HepG2 (cell line): ENCODE results near the gene TNXB. TPM values are rescaled to one million over a fixed set of nuclear protein-coding genes. Genes with fewer than 3 reads are reported as not detected.

Source experiments
- ATAC-seq: fragments of 200-7000 bp; cut with Tn5 transposase; 3 replicates; pipeline ENCODE4 v1.9.1; 2020; ENCODE audit warnings: mild to moderate bottlenecking, moderate library complexity
- BruUV-seq: library from RNA; stranded (reverse); fragments of 400-500 nt; replicated peaks from 2 replicates; lab custom pipeline; 2021; lab: Mats Ljungman, UMichigan
- CTCF ChIA-PET: fragments of 300-600 bp; formaldehyde crosslinking; extraction: SDS; loops from one replicate; lab custom pipeline; 2021; ENCODE audit warnings: low total read pairs, inconsistent platforms, low intra/inter-chr PET ratio; lab: Yijun Ruan, JAX
- POLR2A ChIA-PET: fragments of 350-600 bp; sonication (Branson Sonifier 250); formaldehyde crosslinking; loops from one replicate; lab custom pipeline; 2020; ENCODE audit warnings: antibody characterized with exemption, inconsistent platforms; lab: Yijun Ruan, JAX
- DNase-seq: peaks from one replicate; pipeline ENCODE4 v3.0.0-alpha.2; 2015; ENCODE audit warnings: low spot score
- FAIRE-seq: peaks from 3 replicates; lab custom pipeline; 2011; peaks lifted over from hg19 to GRCh38; lab: Jason Lieb, UNC
- H2AFZ ChIP-seq: one replicate; pipeline ENCODE4 v1.6.1; 2011; ENCODE audit warnings: low read length, inconsistent platforms
- H3K27ac ChIP-seq: fragments of 300-600 bp; 3 replicates; pipeline ENCODE4 v1.8.0; 2011; ENCODE audit warnings: mixed run types, mild to moderate bottlenecking, mixed read lengths, low read length, inconsistent platforms; ENCODE audit not compliant: insufficient read depth; ENCODE audit errors: extremely low read length
- H3K27me3 ChIP-seq, 2 experiments: fragments of 200-600 bp in 1 of 2; 2 replicates in 1 of 2; 3 replicates in 1 of 2; pipeline versions ENCODE4 v1.6.0 to v1.8.0; 2011; ENCODE audit warnings: low read length in 2 of 2, mild to moderate bottlenecking in 2 of 2, moderate library complexity in 2 of 2, inconsistent platforms in 1 of 2; ENCODE audit not compliant: insufficient read depth in 2 of 2, control insufficient read depth in 1 of 2
- H3K36me3 ChIP-seq, 2 experiments: fragments of 200-600 bp in 1 of 2; replicated peaks in 1 of 2; 2 replicates in 1 of 2; 3 replicates in 1 of 2; pipeline versions ENCODE4 v1.5.1 to v1.8.0; 2011; ENCODE audit warnings: low read length in 2 of 2, inconsistent platforms in 1 of 2; ENCODE audit not compliant: insufficient read depth in 2 of 2, control insufficient read depth in 1 of 2
- H3K4me1 ChIP-seq: 2 replicates; pipeline ENCODE4 v1.5.1; 2012; ENCODE audit warnings: low read length, inconsistent platforms; ENCODE audit not compliant: insufficient read depth
- H3K4me2 ChIP-seq: 2 replicates; pipeline ENCODE4 v1.6.0; 2011; ENCODE audit warnings: low read depth, low read length, inconsistent platforms
- H3K4me3 ChIP-seq, 3 experiments: fragments of 200-600 bp in 1 of 3; sonication (generic), shearing (Covaris generic) in 1 of 3; replicated peaks in 1 of 3; 2 replicates each; pipeline ENCODE4 v1.5.1; 2011 to 2016; ENCODE audit warnings: low read length in 3 of 3, inconsistent platforms in 2 of 3, low read depth in 2 of 3, mild to moderate bottlenecking in 2 of 3, control low read depth in 1 of 3, mixed read lengths in 1 of 3; ENCODE audit not compliant: insufficient read depth in 1 of 3
- H3K79me2 ChIP-seq: one replicate; pipeline ENCODE4 v1.6.1; 2011; ENCODE audit warnings: low read length, inconsistent platforms; ENCODE audit not compliant: insufficient read depth
- H3K9ac ChIP-seq: 2 replicates; pipeline ENCODE4 v1.6.0; 2011; ENCODE audit warnings: mild to moderate bottlenecking, low read depth, low read length, inconsistent platforms; ENCODE audit not compliant: insufficient read depth
- H3K9me3 ChIP-seq: 2 replicates; pipeline ENCODE4 v1.5.1; 2012; ENCODE audit warnings: mild to moderate bottlenecking, low read length
- H4K20me1 ChIP-seq: 2 replicates; pipeline ENCODE4 v1.6.0; 2011; ENCODE audit warnings: inconsistent platforms, mild to moderate bottlenecking, low read length, moderate library complexity; ENCODE audit not compliant: insufficient read depth
- CBFB ChIP-seq: sonication (generic); formaldehyde crosslinking; IDR thresholded peaks from 2 replicates; pipeline ENCODE4 v1.4.0; 2020; ENCODE audit warnings: missing genetic modification reagents
- KDM5A ChIP-seq: fragments of 200-600 bp; sonication (generic); IDR thresholded peaks from 2 replicates; pipeline ENCODE4 v1.7.0; 2018; ENCODE audit warnings: antibody characterized with exemption, mild to moderate bottlenecking, low read length, borderline replicate concordance
- NRL ChIP-seq: sonication (generic); formaldehyde crosslinking; IDR thresholded peaks from 2 replicates; pipeline ENCODE4 v1.5.0; 2020; ENCODE audit warnings: missing genetic modification reagents, mild to moderate bottlenecking, moderate library complexity, borderline replicate concordance
- ZNF10 ChIP-seq: sonication (generic); formaldehyde crosslinking; IDR thresholded peaks from 2 replicates; pipeline ENCODE4 v1.4.0; 2020; ENCODE audit warnings: mild to moderate bottlenecking, low read depth, missing genetic modification reagents, borderline replicate concordance
- WGBS: methylation state at CpG from one replicate; pipeline ENCODE4 v1.1.6; 2017; ENCODE audit warnings: low lambda C conversion rate; 5-methylcytosine and 5-hydroxymethylcytosine counted together
- in situ Hi-C: cut with HindIII; loops from 2 replicates; pipeline ENCODE4 v1.10.0; 2017; ENCODE audit warnings: low pct_unique_long_range_greater_than_20kb; ENCODE audit not compliant: extremely low pct_ligation_motif_present
- intact Hi-C: fragments of 100-400 bp; cut with micrococcal nuclease; formaldehyde crosslinking; loops from one replicate; pipeline ENCODE4 v1.10.0; 2022; ENCODE audit not compliant: unreplicated experiment
- polyA plus RNA-seq, 8 experiments: library from polyadenylated mRNA; depleted of rRNA in 3 of 8; stranded (reverse) in 7 of 8; unstranded in 1 of 8; fragments of >200 nt; fragmentation: Illumina TruSeq in 4 of 8; extraction: Trizol in 4 of 8; gene quantifications; 2 replicates each; pipeline versions ENCODE4 v1.2.1 to v1.2.3, GENCODE V29; 2011 to 2016; ENCODE audit warnings: low read depth in 4 of 8, missing spikeins in 1 of 8, mixed read lengths in 1 of 8; ENCODE audit not compliant: insufficient read depth in 1 of 8
- total RNA-seq, 5 experiments: library from RNA; depleted of rRNA; stranded (reverse); fragments of >200 nt; fragmentation: Illumina TruSeq; extraction: Trizol; gene quantifications; 2 replicates each; pipeline ENCODE4 v1.2.3, GENCODE V29; 2016; ENCODE audit warnings: low read depth in 1 of 5
- TF ChIP-seq, protein P1 (sequence below): sonication (generic); formaldehyde crosslinking; IDR thresholded peaks from 2 replicates; pipeline ENCODE4 v1.4.0; 2020; ENCODE audit warnings: missing genetic modification reagents, borderline replicate concordance
- TF ChIP-seq, protein P2 (sequence below): sonication (generic); formaldehyde crosslinking; IDR thresholded peaks from 2 replicates; pipeline ENCODE4 v1.8.1; 2023; ENCODE audit warnings: mild to moderate bottlenecking, missing genetic modification reagents, borderline replicate concordance
- TF ChIP-seq, protein P3 (sequence below): sonication (generic); formaldehyde crosslinking; IDR thresholded peaks from 2 replicates; pipeline ENCODE4 v1.4.0; 2020; ENCODE audit warnings: mild to moderate bottlenecking, missing genetic modification reagents, borderline replicate concordance

TNXB gene
- total and polyA plus RNA-seq, 2 of the 13 experiments (the other 11 are each of a cell fraction or from before 2014, with no cell fraction given), result 1.6 to 2.7 TPM

DNA sequence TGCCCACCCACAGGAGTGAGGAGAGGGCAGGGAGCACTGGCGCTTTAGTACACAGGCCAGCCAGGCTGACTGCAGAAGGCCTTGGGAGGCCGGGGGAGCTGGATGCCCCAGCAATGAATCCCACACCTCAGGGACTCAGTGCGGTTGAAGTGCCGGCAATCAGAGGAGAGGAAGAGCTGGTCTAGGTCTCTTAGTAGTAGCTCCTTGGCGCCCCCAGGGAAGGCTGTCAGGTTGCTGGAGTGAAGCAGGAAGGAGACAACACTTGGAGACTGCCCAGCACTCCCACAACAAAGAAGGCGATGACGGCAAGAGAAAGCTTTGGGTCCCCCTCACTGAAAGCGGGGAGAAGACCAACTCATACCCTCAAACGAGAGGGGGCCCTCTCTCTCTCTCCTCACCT is 8.3 kb upstream of the TNXB start:
- CTCF ChIA-PET, result interaction anchor here (0.7 to 3.2 kb wide), 5 partner anchors 31 to 437 kb away, joined by 3 to 97 read pairs (median 6); partner anchors contain the start of genes LY6G5C and PPT2

DNA sequence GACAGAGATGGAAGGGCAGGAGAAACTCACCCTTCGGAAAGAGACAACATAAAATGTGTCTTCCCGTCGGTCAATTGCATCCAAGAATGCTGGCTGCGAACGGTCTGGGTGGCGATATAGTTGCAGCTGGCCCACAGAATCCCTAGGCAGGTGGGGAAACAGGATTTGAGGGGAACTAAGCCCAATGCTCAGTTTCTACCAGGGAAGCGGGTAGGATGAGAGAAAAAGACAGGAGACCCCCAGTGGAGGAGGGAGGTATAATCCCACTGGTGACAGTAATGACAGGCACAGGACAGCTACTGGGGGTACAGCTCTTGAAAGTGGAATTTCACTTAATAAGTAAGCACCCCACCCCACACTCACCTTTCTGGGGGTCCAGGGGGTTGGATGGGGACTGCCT is 7.5 kb upstream of the TNXB start:
- WGBS, result 94% methylated on average over 7 of the region's 7 CpGs
- Histone ChIP-seq H3K4me3 (no peak overlapping the region), H3K9me3 (no peaks in the 10 kb centered on the region), H3K4me2 (no peak overlapping the region), H3K4me1 (peaks cover 31% of the 10 kb centered on the region), H2AFZ (no peak overlapping the region), H3K9ac (no peak overlapping the region), H4K20me1 (no peaks in the 10 kb centered on the region), H3K36me3 (peaks cover 15 to 44% of the 10 kb centered on the region in 2 experiments), H3K27me3 (no peaks in the 10 kb centered on the region), H3K79me2 (no peaks in the 10 kb centered on the region), H3K27ac (no peak overlapping the region)
- BruUV-seq, result no TSS peak
- intact Hi-C loops (loop anchor here (5.0 kb wide), 1 partner anchor 81 kb away; no protein-coding TSS in a partner anchor), in situ Hi-C loops (loop anchor here (5.0 kb wide), 1 partner anchor 36 kb away; the partner anchor contains the start of genes PPT2 and PRRT1)
- ChIA-PET POLR2A (interaction anchor here (0.8 to 1.6 kb wide), 3 partner anchors 12 to 69 kb away, joined by 3 to 8 read pairs (median 4); partner anchors contain the start of gene ATF6B), CTCF (interaction anchor here (0.7 to 1.6 kb wide), 3 partner anchors 30 to 436 kb away, joined by 3 to 6 read pairs (median 4); partner anchors contain the start of genes LY6G5C and PPT2)
- peak; percentile 44 for DNase-seq
- ATAC-seq, result peak; percentile 26; the same call in 2 of the 3 replicates
- FAIRE-seq, result peak; percentile 47
- TF ChIP-seq, protein P1, sequence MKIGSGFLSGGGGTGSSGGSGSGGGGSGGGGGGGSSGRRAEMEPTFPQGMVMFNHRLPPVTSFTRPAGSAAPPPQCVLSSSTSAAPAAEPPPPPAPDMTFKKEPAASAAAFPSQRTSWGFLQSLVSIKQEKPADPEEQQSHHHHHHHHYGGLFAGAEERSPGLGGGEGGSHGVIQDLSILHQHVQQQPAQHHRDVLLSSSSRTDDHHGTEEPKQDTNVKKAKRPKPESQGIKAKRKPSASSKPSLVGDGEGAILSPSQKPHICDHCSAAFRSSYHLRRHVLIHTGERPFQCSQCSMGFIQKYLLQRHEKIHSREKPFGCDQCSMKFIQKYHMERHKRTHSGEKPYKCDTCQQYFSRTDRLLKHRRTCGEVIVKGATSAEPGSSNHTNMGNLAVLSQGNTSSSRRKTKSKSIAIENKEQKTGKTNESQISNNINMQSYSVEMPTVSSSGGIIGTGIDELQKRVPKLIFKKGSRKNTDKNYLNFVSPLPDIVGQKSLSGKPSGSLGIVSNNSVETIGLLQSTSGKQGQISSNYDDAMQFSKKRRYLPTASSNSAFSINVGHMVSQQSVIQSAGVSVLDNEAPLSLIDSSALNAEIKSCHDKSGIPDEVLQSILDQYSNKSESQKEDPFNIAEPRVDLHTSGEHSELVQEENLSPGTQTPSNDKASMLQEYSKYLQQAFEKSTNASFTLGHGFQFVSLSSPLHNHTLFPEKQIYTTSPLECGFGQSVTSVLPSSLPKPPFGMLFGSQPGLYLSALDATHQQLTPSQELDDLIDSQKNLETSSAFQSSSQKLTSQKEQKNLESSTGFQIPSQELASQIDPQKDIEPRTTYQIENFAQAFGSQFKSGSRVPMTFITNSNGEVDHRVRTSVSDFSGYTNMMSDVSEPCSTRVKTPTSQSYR (CRISPR knock-in tag), result no peak
- TF ChIP-seq, protein P2, sequence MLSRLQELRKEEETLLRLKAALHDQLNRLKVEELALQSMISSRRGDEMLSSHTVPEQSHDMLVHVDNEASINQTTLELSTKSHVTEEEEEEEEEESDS (CRISPR knock-in tag), result no peak
- TF ChIP-seq ZNF10 (CRISPR knock-in tag) (no peak), NRL (no peak)
- TF ChIP-seq, protein P3, sequence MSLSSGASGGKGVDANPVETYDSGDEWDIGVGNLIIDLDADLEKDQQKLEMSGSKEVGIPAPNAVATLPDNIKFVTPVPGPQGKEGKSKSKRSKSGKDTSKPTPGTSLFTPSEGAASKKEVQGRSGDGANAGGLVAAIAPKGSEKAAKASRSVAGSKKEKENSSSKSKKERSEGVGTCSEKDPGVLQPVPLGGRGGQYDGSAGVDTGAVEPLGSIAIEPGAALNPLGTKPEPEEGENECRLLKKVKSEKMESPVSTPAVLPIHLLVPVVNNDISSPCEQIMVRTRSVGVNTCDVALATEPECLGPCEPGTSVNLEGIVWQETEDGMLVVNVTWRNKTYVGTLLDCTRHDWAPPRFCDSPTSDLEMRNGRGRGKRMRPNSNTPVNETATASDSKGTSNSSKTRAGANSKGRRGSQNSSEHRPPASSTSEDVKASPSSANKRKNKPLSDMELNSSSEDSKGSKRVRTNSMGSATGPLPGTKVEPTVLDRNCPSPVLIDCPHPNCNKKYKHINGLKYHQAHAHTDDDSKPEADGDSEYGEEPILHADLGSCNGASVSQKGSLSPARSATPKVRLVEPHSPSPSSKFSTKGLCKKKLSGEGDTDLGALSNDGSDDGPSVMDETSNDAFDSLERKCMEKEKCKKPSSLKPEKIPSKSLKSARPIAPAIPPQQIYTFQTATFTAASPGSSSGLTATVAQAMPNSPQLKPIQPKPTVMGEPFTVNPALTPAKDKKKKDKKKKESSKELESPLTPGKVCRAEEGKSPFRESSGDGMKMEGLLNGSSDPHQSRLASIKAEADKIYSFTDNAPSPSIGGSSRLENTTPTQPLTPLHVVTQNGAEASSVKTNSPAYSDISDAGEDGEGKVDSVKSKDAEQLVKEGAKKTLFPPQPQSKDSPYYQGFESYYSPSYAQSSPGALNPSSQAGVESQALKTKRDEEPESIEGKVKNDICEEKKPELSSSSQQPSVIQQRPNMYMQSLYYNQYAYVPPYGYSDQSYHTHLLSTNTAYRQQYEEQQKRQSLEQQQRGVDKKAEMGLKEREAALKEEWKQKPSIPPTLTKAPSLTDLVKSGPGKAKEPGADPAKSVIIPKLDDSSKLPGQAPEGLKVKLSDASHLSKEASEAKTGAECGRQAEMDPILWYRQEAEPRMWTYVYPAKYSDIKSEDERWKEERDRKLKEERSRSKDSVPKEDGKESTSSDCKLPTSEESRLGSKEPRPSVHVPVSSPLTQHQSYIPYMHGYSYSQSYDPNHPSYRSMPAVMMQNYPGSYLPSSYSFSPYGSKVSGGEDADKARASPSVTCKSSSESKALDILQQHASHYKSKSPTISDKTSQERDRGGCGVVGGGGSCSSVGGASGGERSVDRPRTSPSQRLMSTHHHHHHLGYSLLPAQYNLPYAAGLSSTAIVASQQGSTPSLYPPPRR (CRISPR knock-in tag), result no peak

More for the DNA sequence above, 8.3 kb upstream of the TNXB start:
- Histone ChIP-seq H3K4me2 (no peak overlapping the region), H3K4me3 (no peak overlapping the region), H3K4me1 (peaks cover 31% of the 10 kb centered on the region), H3K27me3 (no peaks in the 10 kb centered on the region), H3K79me2 (no peaks in the 10 kb centered on the region), H3K9me3 (no peaks in the 10 kb centered on the region), H3K27ac (no peak overlapping the region), H3K9ac (no peak overlapping the region), H2AFZ (no peak overlapping the region), H4K20me1 (no peaks in the 10 kb centered on the region), H3K36me3 (peaks cover 17 to 50% of the 10 kb centered on the region in 2 experiments)
- POLR2A ChIA-PET, result interaction anchor here (1.0 to 2.1 kb wide), 3 partner anchors 11 to 69 kb away, joined by 4 to 8 read pairs (median 4); partner anchors contain the start of gene ATF6B
- WGBS, result 95% methylated on average over 9 of the region's 9 CpGs
- TF ChIP-seq CBFB (CRISPR knock-in tag) (no peak), KDM5A (no peak)
- BruUV-seq, result no TSS peak
- FAIRE-seq (no peak), ATAC-seq (no peak), DNase-seq (no peak)
- intact Hi-C loops, result loop anchor here (5.0 kb wide), 1 partner anchor 80 kb away; no protein-coding TSS in a partner anchor
- in situ Hi-C loops, result loop anchor here (5.0 kb wide), 1 partner anchor 35 kb away; the partner anchor contains the start of genes PPT2 and PRRT1
